ENCODE results near the gene GID4. TPM values are rescaled to one million over a fixed set of nuclear protein-coding genes. Genes with fewer than 3 reads are reported as not detected.
A peak's percentile ranks its signal among the peaks of the same experiment; 100 is the strongest.

The GID4 gene
- total RNA-seq, 3 donors from 2014 or later (not counting 1 experiment from before 2014, with no cell fraction given): 6.6 to 10.0 (median 6.9) TPM

DNA sequence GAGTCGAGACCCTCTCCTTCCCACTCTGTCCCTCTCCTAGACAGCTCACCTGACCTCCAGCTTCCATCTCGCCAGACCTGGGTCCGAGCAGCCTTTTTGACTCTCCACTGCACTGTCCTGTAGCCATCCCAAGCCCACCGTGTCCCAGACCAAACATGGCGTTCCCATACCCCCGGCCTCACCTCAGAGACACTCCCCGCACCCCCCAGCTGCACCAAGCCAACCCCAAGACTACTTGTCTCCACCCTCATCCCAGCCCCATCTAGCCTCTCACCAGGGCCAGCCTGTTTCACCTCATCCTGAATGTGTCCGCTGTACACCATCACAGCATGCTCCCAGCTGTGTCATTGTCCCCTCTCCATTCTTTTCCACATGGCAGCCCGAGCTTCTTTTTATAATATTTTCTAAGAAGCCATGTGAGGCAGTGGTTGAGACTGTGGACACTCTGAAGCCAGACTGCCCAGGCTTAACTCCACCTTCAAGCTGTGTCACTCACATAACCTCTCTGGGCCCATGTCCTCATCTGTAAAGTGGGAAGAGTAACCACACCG is 70.8 kb downstream of the GID4 start:
- no peak for TF ChIP-seq CTCF (IDR thresholded peaks at IDR 0.05)
- peaks cover 10% of the 10 kb centered on the region for H3K36me3 ChIP-seq (ENCODE audit: control insufficient read depth, insufficient read depth, low read length)
- no peaks in the 10 kb centered on the region for H3K9me3 ChIP-seq (ENCODE audit: control insufficient read depth, insufficient read depth, low read length)
- ATAC-seq (no peak), DNase-seq (no peak)
- Mint-ChIP-seq H3K36me3 (no peaks in the 10 kb centered on the region), H3K27me3 (ENCODE audit: low read depth in 2 of 2) (peaks cover 0 to 3% of the 10 kb centered on the region in 2 donors), H3K9me3 (no peaks in the 10 kb centered on the region), H3K4me1 (peaks cover 0 to 3% of the 10 kb centered on the region in 2 donors), H3K4me3 (no peak overlapping the region), H3K27ac (no peak overlapping the region)
- no peak overlapping the region for H3K27ac ChIP-seq (ENCODE audit: low read length)
- intact Hi-C loops (cut with micrococcal nuclease): no loop called here
- H3K4me3 ChIP-seq (ENCODE audit: low read length): no peak overlapping the region
- no peaks in the 10 kb centered on the region for H3K27me3 ChIP-seq (ENCODE audit: control insufficient read depth, insufficient read depth, low read length)
- H3K4me1 ChIP-seq (ENCODE audit: control insufficient read depth, insufficient read depth, low read length): no peaks in the 10 kb centered on the region
- WGBS (ENCODE audit: insufficient coverage): 84% methylated on average over 9 of the region's 10 CpGs

GRCh38 chr17:18110636-18111145 is 71.5 kb downstream of the GID4 start:
- H3K27me3 ChIP-seq (ENCODE audit: control insufficient read depth, insufficient read depth, low read length): no peaks in the 10 kb centered on the region
- H3K4me1 ChIP-seq (ENCODE audit: control insufficient read depth, insufficient read depth, low read length): no peaks in the 10 kb centered on the region
- H3K4me3 ChIP-seq (ENCODE audit: low read length): no peak overlapping the region
- Mint-ChIP-seq H3K9me3 (no peaks in the 10 kb centered on the region), H3K4me1 (peaks cover 0 to 5% of the 10 kb centered on the region in 2 donors), H3K36me3 (no peaks in the 10 kb centered on the region), H3K27me3 (ENCODE audit: low read depth in 2 of 2) (peaks cover 0 to 3% of the 10 kb centered on the region in 2 donors), H3K4me3 (no peak overlapping the region), H3K27ac (peak overlapping the region in 1 of 2 donors; percentile 47)
- 69% methylated on average over 4 of the region's 4 CpGs for WGBS (ENCODE audit: insufficient coverage)
- intact Hi-C loops (cut with micrococcal nuclease): no loop called here
- H3K9me3 ChIP-seq (ENCODE audit: control insufficient read depth, insufficient read depth, low read length): no peaks in the 10 kb centered on the region
- DNase-seq (no peak), ATAC-seq (no peak)
- H3K27ac ChIP-seq (ENCODE audit: low read length): no peak overlapping the region
- H3K36me3 ChIP-seq (ENCODE audit: control insufficient read depth, insufficient read depth, low read length): peaks cover 10% of the 10 kb centered on the region
- TF ChIP-seq CTCF (IDR thresholded peaks at IDR 0.05): no peak

- H3K9me3 ChIP-seq (ENCODE audit: control insufficient read depth, insufficient read depth, low read length): no peaks in the 10 kb centered on the region
- no peaks in the 10 kb centered on the region for H3K27me3 ChIP-seq (ENCODE audit: control insufficient read depth, insufficient read depth, low read length)
- no peak for TF ChIP-seq CTCF (IDR thresholded peaks at IDR 0.05)
- Mint-ChIP-seq H3K4me3 (no peak overlapping the region), H3K9me3 (no peaks in the 10 kb centered on the region), H3K27me3 (ENCODE audit: low read depth in 2 of 2) (peaks cover 0 to 3% of the 10 kb centered on the region in 2 donors), H3K36me3 (no peaks in the 10 kb centered on the region), H3K4me1 (peaks cover 0 to 5% of the 10 kb centered on the region in 2 donors), H3K27ac (no peak overlapping the region)
- intact Hi-C loops (cut with micrococcal nuclease): no loop called here
- ATAC-seq: no peak
- H3K27ac ChIP-seq (ENCODE audit: low read length): no peak overlapping the region
- DNase-seq: no peak
- H3K4me1 ChIP-seq (ENCODE audit: control insufficient read depth, insufficient read depth, low read length): no peaks in the 10 kb centered on the region
- 87% methylated on average over 6 of the region's 6 CpGs for WGBS (ENCODE audit: insufficient coverage)
- H3K4me3 ChIP-seq (ENCODE audit: low read length): no peak overlapping the region
- H3K36me3 ChIP-seq (ENCODE audit: control insufficient read depth, insufficient read depth, low read length): peaks cover 7% of the 10 kb centered on the region
Measured at GRCh38 chr17:18111330-18111971, 72.2 kb downstream of the GID4 start.

All from natural killer cell (primary cell).